NB4 (cell line): ENCODE results near the gene F11.
"Not testable (repeated sequence)": the region's sequence is repeated elsewhere in the genome, so short reads cannot be mapped to it uniquely, and the experiment has no call there.

Source experiments
- DNase-seq: peaks from one replicate; pipeline ENCODE4 v3.0.0; 2010; ENCODE audit warnings: low read depth
- H3K4me3 ChIP-seq: one replicate; pipeline ENCODE4 v1.5.1; 2011; ENCODE audit warnings: mild to moderate bottlenecking, low read depth, low read length, moderate library complexity
- MYC ChIP-seq: IDR thresholded peaks from 2 replicates; pipeline ENCODE4 v1.6.1; 2011; ENCODE audit warnings: low read depth, low read length
- POLR2A ChIP-seq: IDR thresholded peaks from 2 replicates; pipeline ENCODE4 v1.6.1; 2011; ENCODE audit warnings: mild to moderate bottlenecking; ENCODE audit not compliant: insufficient read length; ENCODE audit errors: extremely low read depth
- TF ChIP-seq, protein P1 (sequence below): IDR thresholded peaks from 2 replicates; pipeline ENCODE4 v1.6.1; 2011; ENCODE audit warnings: low read depth, low read length
- TF ChIP-seq, protein P2 (sequence below): IDR thresholded peaks from one replicate; pipeline ENCODE4 v1.5.1; 2012; ENCODE audit warnings: low read depth, low read length

The F11 gene

DNA sequence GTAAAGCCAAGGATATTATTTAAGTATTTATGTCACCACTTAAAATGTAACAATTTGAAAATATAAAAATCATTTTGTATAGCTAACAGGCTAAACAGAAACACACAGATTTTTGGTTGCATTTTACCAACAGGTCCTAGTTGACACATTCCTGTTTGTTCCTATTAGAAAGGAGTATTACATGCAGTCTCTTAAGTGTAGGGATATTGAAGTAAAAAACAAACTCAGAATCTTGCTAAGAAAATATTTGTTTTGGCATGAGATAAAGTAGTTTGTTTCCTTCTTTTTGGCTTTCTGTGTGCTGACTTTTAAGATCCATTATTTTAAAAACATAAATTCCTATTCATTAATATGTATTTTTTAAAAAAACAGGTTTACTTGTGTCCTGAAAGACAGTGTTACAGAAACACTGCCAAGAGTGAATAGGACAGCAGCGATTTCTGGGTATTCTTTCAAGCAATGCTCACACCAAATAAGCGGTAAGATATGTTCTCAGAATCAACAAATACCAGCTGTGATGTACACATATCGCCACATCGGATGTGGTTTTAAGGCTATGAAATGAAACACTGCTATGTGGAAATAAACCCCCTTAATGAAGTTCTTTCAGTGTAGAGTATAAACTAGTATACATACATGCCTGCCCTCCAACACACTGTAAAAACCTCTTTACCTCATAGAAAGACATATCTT, 6.9 kb downstream of the F11 start:
- no peak overlapping the region for H3K4me3 ChIP-seq
- peak; percentile 2 for DNase-seq
- TF ChIP-seq, protein P1, sequence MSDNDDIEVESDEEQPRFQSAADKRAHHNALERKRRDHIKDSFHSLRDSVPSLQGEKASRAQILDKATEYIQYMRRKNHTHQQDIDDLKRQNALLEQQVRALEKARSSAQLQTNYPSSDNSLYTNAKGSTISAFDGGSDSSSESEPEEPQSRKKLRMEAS, result no peak
- TF ChIP-seq MYC (no peak), POLR2A (no peak)
- TF ChIP-seq, protein P2, sequence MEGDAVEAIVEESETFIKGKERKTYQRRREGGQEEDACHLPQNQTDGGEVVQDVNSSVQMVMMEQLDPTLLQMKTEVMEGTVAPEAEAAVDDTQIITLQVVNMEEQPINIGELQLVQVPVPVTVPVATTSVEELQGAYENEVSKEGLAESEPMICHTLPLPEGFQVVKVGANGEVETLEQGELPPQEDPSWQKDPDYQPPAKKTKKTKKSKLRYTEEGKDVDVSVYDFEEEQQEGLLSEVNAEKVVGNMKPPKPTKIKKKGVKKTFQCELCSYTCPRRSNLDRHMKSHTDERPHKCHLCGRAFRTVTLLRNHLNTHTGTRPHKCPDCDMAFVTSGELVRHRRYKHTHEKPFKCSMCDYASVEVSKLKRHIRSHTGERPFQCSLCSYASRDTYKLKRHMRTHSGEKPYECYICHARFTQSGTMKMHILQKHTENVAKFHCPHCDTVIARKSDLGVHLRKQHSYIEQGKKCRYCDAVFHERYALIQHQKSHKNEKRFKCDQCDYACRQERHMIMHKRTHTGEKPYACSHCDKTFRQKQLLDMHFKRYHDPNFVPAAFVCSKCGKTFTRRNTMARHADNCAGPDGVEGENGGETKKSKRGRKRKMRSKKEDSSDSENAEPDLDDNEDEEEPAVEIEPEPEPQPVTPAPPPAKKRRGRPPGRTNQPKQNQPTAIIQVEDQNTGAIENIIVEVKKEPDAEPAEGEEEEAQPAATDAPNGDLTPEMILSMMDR, result no peak

DNA sequence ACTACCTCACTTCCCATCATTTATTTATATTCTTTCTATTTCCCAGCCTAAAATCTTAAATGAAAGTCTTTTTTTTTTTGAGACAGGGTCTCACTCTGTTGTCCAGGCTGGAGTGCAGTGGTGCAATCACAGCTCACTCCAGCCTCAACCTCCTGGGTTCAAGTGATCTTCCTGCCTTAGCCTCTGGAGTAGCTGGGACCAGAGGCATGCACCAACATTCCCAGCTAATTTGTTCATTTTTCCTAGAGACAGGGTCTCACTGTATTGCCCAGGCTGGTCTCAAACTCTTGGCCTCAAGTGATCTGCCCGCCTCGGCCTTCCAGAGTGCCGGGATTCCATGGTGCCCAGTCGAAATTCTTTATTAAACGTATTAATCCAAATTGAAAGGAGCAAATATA, 7.4 kb downstream of the F11 start:
- H3K4me3 ChIP-seq, DNase-seq: not testable (repeated sequence)

DNA sequence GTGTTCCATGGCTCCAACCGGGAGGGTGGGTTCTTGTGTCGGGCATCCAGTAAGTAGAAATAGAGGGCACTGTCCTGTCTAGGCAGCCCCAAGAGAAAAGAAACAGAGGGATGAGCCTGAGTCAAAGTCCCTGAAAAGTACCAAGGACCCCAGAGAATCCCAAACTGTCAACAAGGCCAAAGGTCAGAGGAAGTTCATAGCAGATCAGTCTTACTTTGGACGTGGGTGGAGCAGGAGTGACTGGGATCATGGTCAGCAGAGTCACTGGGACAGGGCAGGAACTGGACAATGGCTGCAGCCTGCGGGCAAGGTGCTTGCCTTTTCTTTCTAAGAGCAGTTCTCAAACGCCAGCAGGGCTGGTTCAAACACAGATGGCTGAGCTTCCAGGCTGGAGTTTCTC, 17.3 kb downstream of the F11 start:
- DNase-seq, result no peak
- H3K4me3 ChIP-seq, result no peak overlapping the region
- TF ChIP-seq MYC (no peak), POLR2A (no peak)
- TF ChIP-seq, protein P1, result no peak
- TF ChIP-seq, protein P2, result no peak

DNA sequence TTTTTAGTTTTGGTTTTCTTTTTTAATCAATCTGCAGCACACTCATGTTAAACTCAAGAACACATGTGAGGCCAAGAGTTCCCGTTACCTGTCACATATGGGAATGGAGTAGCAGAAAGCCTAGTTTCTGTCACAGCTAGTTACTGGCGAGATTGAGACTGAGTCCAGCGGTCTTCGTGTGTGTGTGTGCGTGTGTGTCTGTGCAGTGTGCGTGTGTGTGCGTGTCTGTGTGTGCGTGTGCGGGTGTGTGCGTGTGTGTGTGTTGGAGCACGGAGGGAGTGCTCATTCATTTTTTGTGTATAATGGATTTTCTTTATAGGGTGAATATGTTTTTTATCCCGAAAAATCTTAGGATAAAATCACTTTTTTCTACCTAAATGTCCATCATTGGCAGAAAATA, 19.2 kb downstream of the F11 start:
- no peak overlapping the region for H3K4me3 ChIP-seq
- DNase-seq, result no peak
- TF ChIP-seq POLR2A (no peak), MYC (no peak)
- TF ChIP-seq, protein P1, result no peak
- TF ChIP-seq, protein P2, result no peak

DNA sequence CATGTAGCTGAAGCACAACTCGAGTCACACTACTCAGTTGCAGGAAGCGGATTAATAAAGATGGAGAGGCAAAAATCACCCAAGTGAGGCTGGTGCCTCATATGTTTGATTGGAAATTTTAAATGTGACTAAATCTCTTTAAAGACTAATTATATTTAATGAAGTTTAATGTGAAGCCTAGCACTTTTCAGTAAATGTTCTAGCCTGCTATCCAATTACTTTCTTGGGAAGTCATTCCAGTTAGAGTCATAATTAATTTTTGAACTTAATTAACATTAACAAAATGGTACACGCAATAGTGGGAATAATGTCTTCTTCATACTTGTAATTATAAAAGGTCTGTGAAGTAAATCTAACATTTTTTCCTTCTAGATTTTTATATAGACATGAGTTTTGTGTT, 20.6 kb downstream of the F11 start:
- TF ChIP-seq, protein P1, result no peak
- TF ChIP-seq MYC (no peak), POLR2A (no peak)
- TF ChIP-seq, protein P2, result no peak
- no peak overlapping the region for H3K4me3 ChIP-seq
- DNase-seq, result no peak

DNA sequence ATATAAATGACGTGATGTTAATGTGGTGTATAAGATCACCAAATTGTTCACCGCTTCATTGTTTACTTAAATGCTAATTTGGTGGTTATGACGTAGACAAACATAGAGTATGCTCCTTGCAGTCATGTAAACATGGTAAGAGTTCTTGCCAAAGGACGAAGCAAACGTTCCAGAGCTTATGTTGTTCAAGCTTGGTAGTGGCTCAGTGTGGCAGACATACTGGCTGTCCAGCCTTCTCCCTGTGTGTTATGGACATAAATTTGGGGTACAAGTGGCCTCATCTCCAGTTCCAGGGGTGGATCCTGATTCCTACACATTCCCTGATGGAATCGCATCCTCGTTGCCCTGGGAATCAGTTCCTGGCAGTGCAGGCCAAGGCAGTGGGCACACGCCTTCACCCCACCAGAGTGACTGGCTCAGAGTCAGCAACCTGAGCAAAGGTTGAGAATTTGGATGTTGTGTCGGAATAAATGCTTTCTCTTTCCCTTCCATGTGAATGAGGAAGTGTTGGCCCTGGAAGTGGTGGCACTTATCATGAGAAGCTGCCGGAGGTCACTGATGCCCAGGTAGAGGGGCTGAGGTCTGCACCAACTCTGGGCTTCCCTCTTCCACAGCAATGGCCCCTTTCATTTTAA, 25.4 kb downstream of the F11 start:
- H3K4me3 ChIP-seq, result no peak overlapping the region
- TF ChIP-seq, protein P2, result no peak
- TF ChIP-seq POLR2A (no peak), MYC (no peak)
- TF ChIP-seq, protein P1, result no peak
- DNase-seq, result no peak
